Mesenchymal stem cell (in vitro differentiated cells and primary cell): ENCODE results near the gene CDKN2D.
A peak's percentile ranks its signal among the peaks of the same experiment; 100 is the strongest.

Source experiments
- DNase-seq: peaks from one replicate; pipeline ENCODE4 v3.0.0-alpha.2; 2013
- H2AFZ ChIP-seq: one replicate; pipeline ENCODE4 v1.6.1; 2013; ENCODE audit warnings: low read depth, mild to moderate bottlenecking, control low read depth, inconsistent platforms, low read length, moderate library complexity
- H2AK5ac ChIP-seq: 2 replicates; pipeline ENCODE4 v1.6.1; 2013; ENCODE audit warnings: low read length, moderate library complexity, mild to moderate bottlenecking, inconsistent platforms; ENCODE audit not compliant: severe bottlenecking
- H2BK120ac ChIP-seq: one replicate; pipeline ENCODE4 v1.6.1; 2013; ENCODE audit warnings: low read depth, mild to moderate bottlenecking, inconsistent platforms, low read length, moderate library complexity
- H2BK12ac ChIP-seq, 2 experiments: one replicate each; pipeline ENCODE4 v1.6.1; 2013; ENCODE audit warnings: inconsistent platforms in 2 of 2, low read length in 2 of 2, mild to moderate bottlenecking in 2 of 2, moderate library complexity in 2 of 2, control low read depth in 1 of 2
- H2BK15ac ChIP-seq: one replicate; pipeline ENCODE4 v1.6.1; 2013; ENCODE audit warnings: mild to moderate bottlenecking, low read depth, inconsistent platforms; ENCODE audit not compliant: poor library complexity, severe bottlenecking
- H2BK5ac ChIP-seq: 2 replicates; pipeline ENCODE4 v1.6.1; 2013; ENCODE audit warnings: low read depth, mild to moderate bottlenecking, low read length, control low read depth, inconsistent platforms; ENCODE audit not compliant: poor library complexity, severe bottlenecking
- H3K14ac ChIP-seq, 2 experiments: one replicate each; pipeline ENCODE4 v1.6.1; 2013; ENCODE audit warnings: inconsistent platforms in 2 of 2, low read length in 2 of 2, control low read depth in 1 of 2, mild to moderate bottlenecking in 1 of 2, moderate library complexity in 1 of 2
- H3K18ac ChIP-seq, 2 experiments: one replicate each; pipeline ENCODE4 v1.6.1; 2013; ENCODE audit warnings: inconsistent platforms in 2 of 2, low read length in 2 of 2, control low read depth in 1 of 2, low read depth in 1 of 2, mild to moderate bottlenecking in 1 of 2
- H3K23ac ChIP-seq, 2 experiments: one replicate each; pipeline ENCODE4 v1.6.1; 2013; ENCODE audit warnings: inconsistent platforms in 2 of 2, low read length in 2 of 2, mild to moderate bottlenecking in 2 of 2, moderate library complexity in 2 of 2, control low read depth in 1 of 2
- H3K27ac ChIP-seq: 2 replicates; pipeline ENCODE4 v1.5.1; 2013; ENCODE audit warnings: mild to moderate bottlenecking, moderate library complexity, low read length, control low read depth, inconsistent platforms; ENCODE audit not compliant: poor library complexity, severe bottlenecking
- H3K27me3 ChIP-seq, 2 experiments: 2 replicates each; pipeline versions ENCODE4 v1.6.1 to v1.7.0; 2013; ENCODE audit warnings: low read length in 2 of 2, mild to moderate bottlenecking in 2 of 2, moderate library complexity in 2 of 2, control low read depth in 1 of 2, inconsistent platforms in 1 of 2; ENCODE audit not compliant: control insufficient read depth in 1 of 2, insufficient read depth in 1 of 2
- H3K36me3 ChIP-seq, 2 experiments: 2 replicates each; pipeline versions ENCODE4 v1.6.1 to v1.7.0; 2013; ENCODE audit warnings: low read length in 2 of 2, control low read depth in 1 of 2, inconsistent platforms in 1 of 2, low read depth in 1 of 2, mild to moderate bottlenecking in 1 of 2; ENCODE audit not compliant: insufficient read depth in 2 of 2, control insufficient read depth in 1 of 2
- H3K4ac ChIP-seq, 2 experiments: one replicate each; pipeline ENCODE4 v1.6.1; 2013; ENCODE audit warnings: inconsistent platforms in 2 of 2, low read length in 2 of 2, mild to moderate bottlenecking in 2 of 2, moderate library complexity in 2 of 2, control low read depth in 1 of 2, low read depth in 1 of 2
- H3K4me1 ChIP-seq: 2 replicates; pipeline ENCODE4 v1.6.1; 2013; ENCODE audit warnings: low read depth, low read length, control low read depth; ENCODE audit not compliant: control insufficient read depth, insufficient read depth
- H3K4me2 ChIP-seq: 2 replicates; pipeline ENCODE4 v1.6.1; 2013; ENCODE audit warnings: low read length, mild to moderate bottlenecking, inconsistent platforms; ENCODE audit not compliant: poor library complexity, severe bottlenecking
- H3K4me3 ChIP-seq, 2 experiments: 2 replicates each; pipeline versions ENCODE4 v1.5.1 to v1.7.0; 2013; ENCODE audit warnings: low read length in 2 of 2, mild to moderate bottlenecking in 2 of 2, control low read depth in 1 of 2, low read depth in 1 of 2; ENCODE audit not compliant: insufficient read depth in 1 of 2
- H3K79me1 ChIP-seq: replicated peaks from 2 replicates; pipeline ENCODE4 v1.6.1; 2013; ENCODE audit warnings: mild to moderate bottlenecking, control low read depth, low read length, inconsistent platforms; ENCODE audit not compliant: poor library complexity, severe bottlenecking
- H3K9ac ChIP-seq: 2 replicates; pipeline ENCODE4 v1.7.0; 2013; ENCODE audit warnings: mild to moderate bottlenecking, low read length, moderate library complexity
- H3K9me3 ChIP-seq: 2 replicates; pipeline ENCODE4 v1.7.0; 2013; ENCODE audit warnings: mild to moderate bottlenecking, low read length; ENCODE audit not compliant: control insufficient read depth
- H4K8ac ChIP-seq: one replicate; pipeline ENCODE4 v1.6.1; 2013; ENCODE audit warnings: inconsistent platforms, mild to moderate bottlenecking, low read length, moderate library complexity
- H4K91ac ChIP-seq: one replicate; pipeline ENCODE4 v1.6.1; 2013; ENCODE audit warnings: mild to moderate bottlenecking, low read length, inconsistent platforms
- WGBS: methylation state at CpG from one replicate; pipeline ENCODE4 v1.1.7; 2013; ENCODE audit warnings: mixed read lengths; 5-methylcytosine and 5-hydroxymethylcytosine counted together

The CDKN2D gene

GRCh38 chr19:10586396-10586795, 17.6 kb upstream of the CDKN2D start:
- Histone ChIP-seq H2BK120ac (no peak overlapping the region), H3K18ac (no peak overlapping the region), H3K4me3 (no peak overlapping the region), H4K8ac (no peak overlapping the region), H3K14ac (no peak overlapping the region), H3K36me3 (no peaks in the 10 kb centered on the region), H3K4me2 (no peak overlapping the region), H2BK15ac (no peak overlapping the region), H3K79me1 (no peaks in the 10 kb centered on the region), H2BK5ac (no peak overlapping the region), H2AK5ac (no peak overlapping the region), H3K4ac (no peak overlapping the region), H2AFZ (no peak overlapping the region), H3K27ac (no peak overlapping the region), H3K9me3 (no peaks in the 10 kb centered on the region), H3K9ac (no peak overlapping the region), H4K91ac (no peak overlapping the region), H3K23ac (no peak overlapping the region), H2BK12ac (no peak overlapping the region), H3K27me3 (peaks cover 24 to 39% of the 10 kb centered on the region in 2 experiments), H3K4me1 (peaks cover 4% of the 10 kb centered on the region)
- WGBS: 86% methylated on average over 6 of the region's 6 CpGs
- no peak for DNase-seq

DNA sequence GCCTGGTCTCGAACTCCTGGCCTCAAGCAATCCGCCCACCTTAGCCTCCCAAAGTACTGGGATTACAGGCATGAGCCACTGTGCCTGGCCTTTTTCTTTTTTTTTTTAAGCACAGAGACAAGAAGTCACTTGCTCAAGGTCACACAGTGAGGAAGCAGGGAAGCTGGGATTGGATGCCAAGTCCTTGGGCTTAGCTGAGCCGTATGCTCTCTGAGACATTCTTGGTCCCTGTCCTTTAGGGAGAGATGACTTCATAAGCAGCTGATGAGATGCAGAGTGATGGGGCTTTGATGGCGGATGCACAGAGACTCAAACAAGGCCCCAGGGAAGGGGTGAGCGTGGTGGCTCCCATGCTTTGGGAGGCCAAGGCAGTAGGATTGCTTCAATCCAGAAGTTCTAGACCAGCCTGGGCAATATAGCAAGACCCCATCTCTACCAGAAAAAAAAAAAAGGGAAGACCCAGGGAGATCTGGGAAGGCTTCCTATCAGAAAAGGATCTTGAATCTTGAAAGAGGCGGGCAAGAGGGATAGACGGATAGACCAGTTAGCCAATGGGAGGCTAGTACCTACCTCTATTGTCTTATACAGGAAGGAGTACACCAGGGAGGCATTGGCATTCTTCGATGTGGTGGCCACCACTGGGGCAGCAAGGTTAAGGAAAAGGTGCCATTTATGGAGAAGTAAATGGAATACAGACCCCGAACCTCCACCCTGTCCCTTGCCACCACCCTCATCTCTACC, 14.4 kb upstream of the CDKN2D start:
- no peak overlapping the region for H3K9ac ChIP-seq
- H4K8ac ChIP-seq: no peak overlapping the region
- no peaks in the 10 kb centered on the region for H3K79me1 ChIP-seq
- no peaks in the 10 kb centered on the region for H3K36me3 ChIP-seq
- no peak overlapping the region for H3K18ac ChIP-seq
- no peaks in the 10 kb centered on the region for H3K9me3 ChIP-seq
- H3K14ac ChIP-seq: no peak overlapping the region
- no peak overlapping the region for H3K4ac ChIP-seq
- H3K27ac ChIP-seq: no peak overlapping the region
- no peak overlapping the region for H3K4me3 ChIP-seq
- peaks cover 7% of the 10 kb centered on the region for H3K4me1 ChIP-seq
- H2BK120ac ChIP-seq: no peak overlapping the region
- no peak overlapping the region for H3K4me2 ChIP-seq
- H4K91ac ChIP-seq: no peak overlapping the region
- WGBS: 96% methylated on average over 8 of the region's 9 CpGs
- peaks cover 24 to 37% of the 10 kb centered on the region in 2 experiments for H3K27me3 ChIP-seq
- H2BK12ac ChIP-seq: no peak overlapping the region
- no peak overlapping the region for H3K23ac ChIP-seq
- DNase-seq: no peak
- H2BK5ac ChIP-seq: no peak overlapping the region
- H2BK15ac ChIP-seq: no peak overlapping the region
- H2AFZ ChIP-seq: no peak overlapping the region
- H2AK5ac ChIP-seq: no peak overlapping the region

- no peak overlapping the region for H4K91ac ChIP-seq
- H3K4ac ChIP-seq: no peak overlapping the region
- H2BK12ac ChIP-seq: no peak overlapping the region
- no peak overlapping the region for H3K4me2 ChIP-seq
- H2BK5ac ChIP-seq: no peak overlapping the region
- H3K18ac ChIP-seq: no peak overlapping the region
- H3K27ac ChIP-seq: no peak overlapping the region
- no peak overlapping the region for H3K9ac ChIP-seq
- H2AK5ac ChIP-seq: no peak overlapping the region
- no peaks in the 10 kb centered on the region for H3K36me3 ChIP-seq
- no peaks in the 10 kb centered on the region for H3K9me3 ChIP-seq
- DNase-seq: no peak
- H3K14ac ChIP-seq: no peak overlapping the region
- no peak overlapping the region for H2BK120ac ChIP-seq
- no peaks in the 10 kb centered on the region for H3K79me1 ChIP-seq
- H3K4me3 ChIP-seq: no peak overlapping the region
- peaks cover 6% of the 10 kb centered on the region for H3K4me1 ChIP-seq
- no peak overlapping the region for H2BK15ac ChIP-seq
- no peak overlapping the region for H3K23ac ChIP-seq
- peaks cover 13 to 26% of the 10 kb centered on the region in 2 experiments for H3K27me3 ChIP-seq
- 95% methylated on average over 11 of the region's 13 CpGs for WGBS
- H4K8ac ChIP-seq: no peak overlapping the region
- H2AFZ ChIP-seq: no peak overlapping the region
Measured at GRCh38 chr19:10582091-10582490, 13.3 kb upstream of the CDKN2D start.

DNA sequence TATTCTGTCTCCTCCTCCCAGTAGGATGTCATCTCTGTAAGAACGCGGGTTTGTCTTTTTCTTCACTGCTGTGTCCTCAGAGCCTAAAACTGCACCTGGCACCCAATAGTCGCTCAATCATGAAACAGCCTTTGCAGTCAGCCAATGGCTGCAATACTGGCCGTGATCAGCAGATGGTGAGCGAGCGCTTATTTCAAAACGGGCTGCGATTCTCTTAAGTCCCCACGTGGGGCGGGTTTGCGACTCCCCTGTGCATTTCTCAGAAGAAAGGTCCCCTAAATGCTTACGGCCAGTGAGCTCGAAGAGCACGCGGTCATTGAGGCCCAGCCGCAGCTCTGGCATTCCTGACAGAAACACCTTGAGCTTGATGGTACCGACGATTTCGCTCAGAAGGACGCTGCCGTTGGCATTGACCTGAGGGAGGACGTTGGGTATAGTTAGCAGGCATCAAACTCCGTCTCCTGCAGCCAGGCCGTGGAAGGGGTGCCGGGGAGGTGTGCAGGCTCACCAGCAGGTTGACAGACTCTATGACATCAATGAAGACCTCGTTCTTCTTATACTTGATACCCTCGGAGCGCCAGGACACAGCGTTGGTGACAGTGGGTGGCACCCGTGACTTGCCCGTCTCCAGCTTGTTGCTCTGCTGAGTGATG, 12.3 kb upstream of the CDKN2D start:
- H3K36me3 ChIP-seq: no peaks in the 10 kb centered on the region
- 49% methylated on average over 31 of the region's 31 CpGs for WGBS
- H2BK15ac ChIP-seq: peak overlapping the region; percentile 12
- H2AFZ ChIP-seq: no peak overlapping the region
- peak overlapping the region; percentile 51 for H3K4me2 ChIP-seq
- H3K23ac ChIP-seq: no peak overlapping the region
- no peak overlapping the region for H2BK12ac ChIP-seq
- no peak overlapping the region for H3K27ac ChIP-seq
- H2BK120ac ChIP-seq: no peak overlapping the region
- H3K79me1 ChIP-seq: no peaks in the 10 kb centered on the region
- H2BK5ac ChIP-seq: no peak overlapping the region
- DNase-seq: peak; percentile 89
- peaks cover 5 to 19% of the 10 kb centered on the region in 2 experiments for H3K27me3 ChIP-seq
- no peak overlapping the region for H3K18ac ChIP-seq
- no peak overlapping the region for H2AK5ac ChIP-seq
- H4K91ac ChIP-seq: peak overlapping the region; percentile 27
- peak overlapping the region; percentile 63 for H3K9ac ChIP-seq
- no peak overlapping the region for H3K14ac ChIP-seq
- peak overlapping the region in 1 of 2 experiments; percentile 71 for H3K4me3 ChIP-seq
- H3K4ac ChIP-seq: no peak overlapping the region
- peaks cover 9% of the 10 kb centered on the region for H3K4me1 ChIP-seq
- H4K8ac ChIP-seq: peak overlapping the region; percentile 7
- H3K9me3 ChIP-seq: no peaks in the 10 kb centered on the region
